Smooth muscle cell (in vitro differentiated cells): Measurements from ENCODE around the gene TTC36. TPM values are rescaled to one million over a fixed set of nuclear protein-coding genes. Genes with fewer than 3 reads are reported as not detected.

Experiments
- DNase-seq: peaks from one replicate; lab custom pipeline; 2025; ENCODE audit not compliant: unreplicated experiment; lab: John Stamatoyannopoulos, UW
- H2AFZ ChIP-seq: fragments of 200-600 bp; sonication (generic); 2 replicates; pipeline ENCODE4 v1.6.0; 2016; ENCODE audit warnings: antibody characterized with exemption, low read depth, mild to moderate bottlenecking
- H3F3A ChIP-seq: fragments of 200-600 bp; sonication (generic); 2 replicates; pipeline ENCODE4 v1.6.0; 2017; ENCODE audit warnings: antibody characterized with exemption, low read depth
- H3K27ac ChIP-seq: fragments of 200-600 bp; sonication (generic); 2 replicates; pipeline ENCODE4 v1.5.1; 2016; ENCODE audit warnings: low read depth, mild to moderate bottlenecking
- H3K27me3 ChIP-seq: fragments of 200-600 bp; sonication (generic); 2 replicates; pipeline ENCODE4 v1.6.1; 2016; ENCODE audit warnings: low read depth, mild to moderate bottlenecking
- H3K36me3 ChIP-seq: fragments of 200-600 bp; sonication (generic); 2 replicates; pipeline ENCODE4 v1.5.1; 2016; ENCODE audit warnings: low read depth
- H3K4me1 ChIP-seq: fragments of 200-600 bp; sonication (generic); 2 replicates; pipeline ENCODE4 v1.5.1; 2016; ENCODE audit warnings: low read depth
- H3K4me2 ChIP-seq: fragments of 200-600 bp; sonication (generic); 2 replicates; pipeline ENCODE4 v1.6.0; 2016; ENCODE audit warnings: mild to moderate bottlenecking
- H3K4me3 ChIP-seq: fragments of 200-600 bp; sonication (generic); 2 replicates; pipeline ENCODE4 v1.5.1; 2016; ENCODE audit warnings: mild to moderate bottlenecking
- H3K79me2 ChIP-seq: fragments of 200-600 bp; sonication (generic); 2 replicates; pipeline ENCODE4 v1.6.0; 2016; ENCODE audit warnings: low read depth, mild to moderate bottlenecking
- H3K9ac ChIP-seq: fragments of 200-600 bp; sonication (generic); 2 replicates; pipeline ENCODE4 v1.6.0; 2016; ENCODE audit warnings: low read depth
- H3K9me3 ChIP-seq: fragments of 200-600 bp; sonication (generic); replicated peaks from 2 replicates; pipeline ENCODE4 v1.5.1; 2016; ENCODE audit warnings: low read depth
- H4K20me1 ChIP-seq: fragments of 200-600 bp; sonication (generic); 2 replicates; pipeline ENCODE4 v1.6.0; 2016; ENCODE audit warnings: low read depth
- CTCF ChIP-seq: fragments of 200-600 bp; sonication (generic); IDR thresholded peaks from 2 replicates; pipeline ENCODE4 v1.5.1; 2017; ENCODE audit warnings: borderline replicate concordance, mild to moderate bottlenecking, antibody characterized with exemption; ENCODE audit not compliant: insufficient read depth, poor library complexity, severe bottlenecking
- WGBS: methylation state at CpG from one replicate; pipeline ENCODE4 v1.1.7; 2016; ENCODE audit warnings: low lambda C conversion rate; 5-methylcytosine and 5-hydroxymethylcytosine counted together
- polyA plus RNA-seq: library from polyadenylated mRNA; unstranded; fragments of >200 nt; fragmentation: Nextera tagmentation; extraction: Ambion mirVana; gene quantifications from 2 replicates; pipeline ENCODE4 v1.2.1, GENCODE V29; 2016
- total RNA-seq: library from RNA; depleted of rRNA; stranded (reverse); fragments of >200 nt; gene quantifications from 2 replicates; pipeline ENCODE4 v1.2.3, GENCODE V29; 2014

Gene TTC36
- total and polyA plus RNA-seq, 2 experiments from 2014 or later = 0.31 TPM; not detected in 1

GRCh38 chr11:118532852-118533768 lies 5.8 kb downstream of the TTC36 start:
- no peak for DNase-seq
- no peak overlapping the region for H3K9ac ChIP-seq
- H3K27me3 ChIP-seq = no peaks in the 10 kb centered on the region
- no peaks in the 10 kb centered on the region for H3F3A ChIP-seq
- H3K4me1 ChIP-seq = peaks cover 7% of the 10 kb centered on the region
- no peaks in the 10 kb centered on the region for H3K9me3 ChIP-seq
- no peak for TF ChIP-seq CTCF
- H4K20me1 ChIP-seq = no peaks in the 10 kb centered on the region
- no peak overlapping the region for H3K4me3 ChIP-seq
- 93% methylated on average over 19 of the region's 19 CpGs for WGBS
- no peaks in the 10 kb centered on the region for H3K36me3 ChIP-seq
- no peak overlapping the region for H3K4me2 ChIP-seq
- H2AFZ ChIP-seq = no peak overlapping the region
- no peak overlapping the region for H3K27ac ChIP-seq
- no peaks in the 10 kb centered on the region for H3K79me2 ChIP-seq

- no peak for TF ChIP-seq CTCF
- 91% methylated on average over 27 of the region's 27 CpGs for WGBS
- Histone ChIP-seq H3K36me3 (no peaks in the 10 kb centered on the region), H3K79me2 (no peaks in the 10 kb centered on the region), H4K20me1 (no peaks in the 10 kb centered on the region), H3K27ac (no peak overlapping the region), H3K9me3 (no peaks in the 10 kb centered on the region), H2AFZ (no peak overlapping the region), H3K4me2 (no peak overlapping the region), H3K9ac (no peak overlapping the region), H3K27me3 (no peaks in the 10 kb centered on the region), H3K4me1 (peaks cover 7% of the 10 kb centered on the region), H3K4me3 (no peak overlapping the region), H3F3A (no peaks in the 10 kb centered on the region)
- DNase-seq = no peak
These were observed 6.8 kb downstream of the TTC36 start for GRCh38 chr11:118533769-118534729.

GRCh38 chr11:118535261-118535660 lies 8.0 kb downstream of the TTC36 start:
- no peak overlapping the region for H2AFZ ChIP-seq
- no peak for TF ChIP-seq CTCF

More at GRCh38 chr11:118535261-118535660, 8.0 kb downstream of the TTC36 start:
- no peak overlapping the region for H3K9ac ChIP-seq
- H3K79me2 ChIP-seq = no peaks in the 10 kb centered on the region
- H4K20me1 ChIP-seq = no peaks in the 10 kb centered on the region
- H3K4me1 ChIP-seq = peaks cover 2% of the 10 kb centered on the region
- H3K27me3 ChIP-seq = no peaks in the 10 kb centered on the region
- H3K27ac ChIP-seq = no peak overlapping the region
- no peaks in the 10 kb centered on the region for H3K36me3 ChIP-seq
- no peak overlapping the region for H3K4me3 ChIP-seq
- no peaks in the 10 kb centered on the region for H3K9me3 ChIP-seq
- H3K4me2 ChIP-seq = no peak overlapping the region
- no peaks in the 10 kb centered on the region for H3F3A ChIP-seq
- no peak for DNase-seq
- WGBS = 91% methylated on average over 9 of the region's 9 CpGs
